Endometrial microvascular endothelial cells (primary cell): ENCODE results near the gene GALM. TPM values are rescaled to one million over a fixed set of nuclear protein-coding genes. Genes with fewer than 3 reads are reported as not detected.

ENCODE experiments used
- total RNA-seq: library from RNA; depleted of rRNA; stranded (reverse); fragments of >200 nt; gene quantifications from one replicate; pipeline ENCODE4 v1.2.3, GENCODE V29; 2015; ENCODE audit errors: inconsistent ontology term

Gene GALM
- total RNA-seq, 1 donor from 2014 or later: 9.8 TPM

Other genes with a start within 250 kb of the GALM start
- 46.9 TPM for gene HNRNPLL, start 63.2 kb upstream of the GALM start, total RNA-seq
- gene SRSF7, start 85.2 kb downstream of the GALM start, total RNA-seq: 147 TPM
- gene GEMIN6, start 112.1 kb downstream of the GALM start, total RNA-seq: 10.1 TPM
- gene DHX57, start 209.8 kb downstream of the GALM start, total RNA-seq: 14.1 TPM
- gene MORN2, start 209.9 kb downstream of the GALM start, total RNA-seq: 4.4 TPM
- gene ARHGEF33, start 223.8 kb downstream of the GALM start, total RNA-seq: not detected